ENCODE data around the gene CRYBB3.

- no peak for TF ChIP-seq CTCF (optimal IDR thresholded peaks at IDR 0.05 in 1 of 3, IDR thresholded peaks at IDR 0.05 in 1 of 3, conservative IDR thresholded peaks at IDR 0.05 in 1 of 3; ENCODE audit: extremely low read depth in 1 of 3, insufficient read depth in 2 of 3, low read length in 3 of 3)
- no peak for TF ChIP-seq EZH2 (IDR thresholded peaks at IDR 0.05; ENCODE audit: low read length)
Measured at GRCh38 chr22:25219948-25220442, 20.3 kb downstream of the CRYBB3 start.
